Liver (tissue), 3 donors: ENCODE measurements around the gene NADSYN1.
"Not testable (repeated sequence)": the region's sequence is repeated elsewhere in the genome, so short reads cannot be mapped to it uniquely, and the experiment has no call there.

Experiments
- CTCF ChIP-seq: fragments of 150-350 bp; IDR thresholded peaks from 2 replicates; pipeline ENCODE4 v1.5.1; 2017; ENCODE audit warnings: improper control_type of control experiment, low read depth, low read length; ENCODE audit not compliant: missing input control
- GABPA ChIP-seq, 2 donors: IDR thresholded peaks in 1 of 2; conservative IDR thresholded peaks in 1 of 2; 2 replicates each; pipeline ENCODE4 v1.6.1; 2016; ENCODE audit warnings: antibody characterized with exemption in 2 of 2, mild to moderate bottlenecking in 1 of 2, moderate library complexity in 1 of 2
- MAX ChIP-seq: IDR thresholded peaks from 2 replicates; pipeline ENCODE4 v1.6.1; 2016; ENCODE audit warnings: antibody characterized with exemption
- RAD21 ChIP-seq, 2 donors: IDR thresholded peaks; 2 replicates each; pipeline ENCODE4 v1.6.1; 2016; ENCODE audit warnings: antibody characterized with exemption in 2 of 2, mild to moderate bottlenecking in 2 of 2
- REST ChIP-seq: IDR thresholded peaks from 2 replicates; pipeline ENCODE4 v1.6.1; 2016; ENCODE audit warnings: antibody characterized with exemption, mild to moderate bottlenecking
- TAF1 ChIP-seq: conservative IDR thresholded peaks from 2 replicates; pipeline ENCODE4 v1.6.1; 2016; ENCODE audit warnings: antibody characterized with exemption, mild to moderate bottlenecking
- donor health status: healthy.
- donor health status: healthy.

- not testable (repeated sequence) for TF ChIP-seq RAD21 (IDR thresholded peaks at IDR 0.05); GABPA (IDR thresholded peaks at IDR 0.05 in 1 of 2, conservative IDR thresholded peaks at IDR 0.05 in 1 of 2); CTCF; TAF1
- TF ChIP-seq MAX (peak; percentile 73), REST (peak; percentile 20)
Observed at GRCh38 chr11:71526796-71527575, 74.0 kb downstream of the NADSYN1 start, which contains the start of gene KRTAP5-7.
